SIG-M5 (cell line): ENCODE measurements around the gene FAM118B.

Experiments
- DNase-seq: peaks from one replicate; lab custom pipeline; 2025; lab: John Stamatoyannopoulos, UW

The FAM118B gene

GRCh38 chr11:126186708-126187529 is 24.7 kb upstream of the FAM118B start:
- no peak for DNase-seq

GRCh38 chr11:126188332-126189108 is 23.1 kb upstream of the FAM118B start:
- DNase-seq = no peak

- no peak for DNase-seq
Measured at GRCh38 chr11:126189109-126189929, 22.3 kb upstream of the FAM118B start.

GRCh38 chr11:126190792-126191191 is 20.8 kb upstream of the FAM118B start:
- DNase-seq = no peak

GRCh38 chr11:126191379-126192073 is 20.1 kb upstream of the FAM118B start:
- no peak for DNase-seq

GRCh38 chr11:126192361-126192760 is 19.2 kb upstream of the FAM118B start:
- no peak for DNase-seq

GRCh38 chr11:126193038-126193478 is 18.5 kb upstream of the FAM118B start:
- DNase-seq = no peak

- DNase-seq = no peak
Measured at GRCh38 chr11:126194121-126194543, 17.4 kb upstream of the FAM118B start.

- DNase-seq = no peak
Measured at GRCh38 chr11:126195119-126195518, 16.5 kb upstream of the FAM118B start.

- no peak for DNase-seq
Measured at GRCh38 chr11:126197277-126197939, 14.2 kb upstream of the FAM118B start.

- DNase-seq = no peak
Measured at GRCh38 chr11:126198648-126199047, 12.9 kb upstream of the FAM118B start.

- DNase-seq = no peak
Measured at GRCh38 chr11:126202646-126203359, 8.8 kb upstream of the FAM118B start.

- DNase-seq = no peak
Measured at GRCh38 chr11:126205359-126205758, 6.2 kb upstream of the FAM118B start.

GRCh38 chr11:126207896-126208295 is 3.7 kb upstream of the FAM118B start:
- no peak for DNase-seq

- DNase-seq = no peak
Measured at GRCh38 chr11:126210871-126211235, 729 bp upstream of the FAM118B start.

- no peak for DNase-seq
Measured at GRCh38 chr11:126212089-126212660, 593 bp downstream of the FAM118B start.

GRCh38 chr11:126214441-126214840 is 2.9 kb downstream of the FAM118B start:
- no peak for DNase-seq

- no peak for DNase-seq
Measured at GRCh38 chr11:126214841-126215240, 3.3 kb downstream of the FAM118B start.

- no peak for DNase-seq
Measured at GRCh38 chr11:126216526-126217305, 5.1 kb downstream of the FAM118B start.
